ENCODE data around the gene LY6G5B.

- TF ChIP-seq CTCF (IDR thresholded peaks at IDR 0.05; ENCODE audit: low read length) (no peak), EZH2 (optimal IDR thresholded peaks at IDR 0.05; ENCODE audit: low read depth, low read length) (no peak), EZH2phosphoT487 (IDR thresholded peaks at IDR 0.05; ENCODE audit: low read length) (no peak)
Measured at GRCh38 chr6:31691564-31692108, 21.9 kb downstream of the LY6G5B start.
